Measurements from ENCODE around the gene SRPK3. TPM values are rescaled to one million over a fixed set of nuclear protein-coding genes. Genes with fewer than 3 reads are reported as not detected.

SRPK3 gene, protein sequence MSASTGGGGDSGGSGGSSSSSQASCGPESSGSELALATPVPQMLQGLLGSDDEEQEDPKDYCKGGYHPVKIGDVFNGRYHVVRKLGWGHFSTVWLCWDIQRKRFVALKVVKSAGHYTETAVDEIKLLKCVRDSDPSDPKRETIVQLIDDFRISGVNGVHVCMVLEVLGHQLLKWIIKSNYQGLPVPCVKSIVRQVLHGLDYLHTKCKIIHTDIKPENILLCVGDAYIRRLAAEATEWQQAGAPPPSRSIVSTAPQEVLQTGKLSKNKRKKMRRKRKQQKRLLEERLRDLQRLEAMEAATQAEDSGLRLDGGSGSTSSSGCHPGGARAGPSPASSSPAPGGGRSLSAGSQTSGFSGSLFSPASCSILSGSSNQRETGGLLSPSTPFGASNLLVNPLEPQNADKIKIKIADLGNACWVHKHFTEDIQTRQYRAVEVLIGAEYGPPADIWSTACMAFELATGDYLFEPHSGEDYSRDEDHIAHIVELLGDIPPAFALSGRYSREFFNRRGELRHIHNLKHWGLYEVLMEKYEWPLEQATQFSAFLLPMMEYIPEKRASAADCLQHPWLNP
- total RNA-seq, result 0.32 TPM in 1 of 2 replicates, not detected in the other

DNA sequence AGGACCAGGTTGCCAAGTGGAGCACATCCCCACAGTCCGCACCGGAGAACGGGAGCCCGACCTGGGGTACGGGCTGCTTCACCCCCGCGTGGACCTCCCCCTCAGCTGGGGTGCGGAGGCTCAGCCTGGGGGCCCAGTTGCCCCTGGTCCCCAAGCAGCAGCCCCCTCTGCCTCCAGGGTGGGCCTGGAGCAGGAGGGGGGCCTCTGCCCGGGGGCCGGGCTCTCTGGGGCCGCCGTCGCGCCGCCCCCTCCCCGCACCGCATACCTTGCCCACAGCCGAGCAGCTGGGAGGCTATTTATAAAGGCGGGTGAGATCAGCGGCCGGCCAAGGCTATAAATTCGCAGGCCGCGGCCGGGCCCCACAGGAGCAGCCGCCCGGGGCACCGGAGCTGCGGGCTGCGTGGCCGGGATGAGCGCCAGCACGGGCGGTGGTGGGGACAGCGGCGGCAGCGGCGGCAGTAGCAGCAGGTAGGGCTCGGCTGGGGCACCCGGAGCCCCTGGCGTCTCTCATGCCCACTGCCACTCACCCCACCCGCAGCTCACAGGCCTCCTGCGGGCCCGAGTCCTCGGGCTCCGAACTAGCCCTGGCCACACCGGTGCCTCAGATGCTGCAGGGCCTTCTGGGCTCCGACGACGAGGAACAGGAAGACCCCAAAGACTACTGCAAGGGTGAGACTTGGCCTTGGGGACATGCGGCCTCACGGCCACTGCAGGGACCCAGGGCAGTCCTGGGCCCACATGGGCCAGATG, at the start of gene SRPK3:
Gene SRPK3 (plus strand): TSS at position 364 of the 750 bp plus-strand sequence. CDS start 46 bp downstream, at position 410.

DNA sequence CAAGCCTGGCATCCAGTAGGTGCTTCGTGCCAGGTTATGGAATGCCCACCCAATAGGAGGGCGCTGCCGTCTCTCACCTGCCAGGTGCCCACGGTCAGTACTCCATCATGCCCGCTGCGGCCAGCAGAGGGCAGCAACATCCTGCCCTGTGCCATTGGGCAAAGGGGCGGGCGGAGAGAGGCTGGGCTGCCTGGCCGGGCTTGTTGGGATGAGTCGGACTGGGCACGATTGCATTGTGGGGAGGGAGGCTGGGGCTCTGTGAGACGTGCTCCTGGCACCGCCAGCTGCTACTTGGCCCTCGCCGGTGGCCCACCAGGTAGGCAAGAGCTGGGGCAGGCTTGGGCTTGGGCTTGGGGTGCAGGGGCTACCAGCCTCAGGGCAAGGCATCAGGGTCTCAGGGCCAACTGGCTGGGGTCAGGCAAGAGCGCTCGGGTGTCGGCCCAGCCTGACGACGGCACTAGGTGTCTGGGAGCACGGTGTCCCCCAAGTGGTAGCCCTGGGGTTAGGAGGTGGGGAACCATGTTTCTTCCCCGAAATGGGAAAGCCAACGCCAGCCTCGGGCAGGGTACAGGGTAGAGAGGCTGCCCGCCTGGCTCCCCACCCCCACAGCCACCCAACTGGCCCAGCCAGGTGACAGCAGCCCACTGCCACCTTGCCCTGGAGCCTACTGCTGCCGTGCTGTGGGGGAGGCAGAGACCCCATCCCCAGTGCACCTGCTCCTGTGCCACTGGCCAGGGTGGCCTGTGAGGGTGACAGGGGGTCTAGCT, 16.7 kb upstream of the SRPK3 start, which contains the start of gene PLXNB3:
Gene PLXNB3 (plus strand): TSS at position 261 of the 767 bp plus-strand sequence. CDS start 1,287 bp downstream, outside the sequence.

DNA sequence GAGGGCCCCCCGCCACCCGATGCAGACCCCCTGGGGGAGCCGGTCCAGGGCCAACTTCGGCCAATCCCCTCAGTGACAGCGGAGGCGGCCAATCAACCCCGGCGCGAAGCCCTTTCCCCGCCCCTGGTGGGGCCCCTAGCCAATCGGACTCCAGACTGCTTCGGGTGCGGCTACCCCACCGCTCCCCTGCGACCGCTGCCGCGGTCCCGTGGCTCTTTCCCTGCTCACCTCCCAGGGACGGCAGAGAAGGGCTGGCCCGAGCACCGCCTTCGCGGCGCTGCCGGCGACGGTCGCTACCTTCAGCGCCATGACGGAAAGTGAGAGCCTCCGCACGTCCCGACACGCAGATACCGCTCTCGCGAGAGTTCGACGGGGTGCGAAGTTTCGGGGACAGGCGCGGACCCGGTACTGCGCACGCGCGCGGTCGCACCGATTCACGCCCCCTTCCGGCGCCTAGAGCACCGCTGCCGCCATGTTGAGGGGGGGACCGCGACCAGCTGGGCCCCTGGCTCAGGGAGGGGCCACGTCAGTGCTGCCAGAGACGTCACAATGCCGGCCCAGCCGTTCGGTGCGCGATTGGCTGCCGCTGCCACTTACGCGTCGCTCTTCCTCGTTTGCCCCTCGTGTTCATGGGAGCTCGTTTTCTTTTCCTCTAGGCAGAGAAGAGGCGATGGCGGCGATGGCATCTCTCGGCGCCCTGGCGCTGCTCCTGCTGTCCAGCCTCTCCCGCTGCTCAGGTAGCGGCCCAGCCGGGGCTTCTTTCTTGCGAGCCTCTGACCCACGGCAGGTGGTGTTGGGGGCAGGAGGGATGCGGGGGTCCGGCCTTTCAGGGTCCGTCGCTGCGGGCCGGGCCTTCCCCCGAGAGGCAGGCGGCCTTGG, 13.4 kb downstream of the SRPK3 start, which contains the start of the genes IDH3G and SSR4:
Gene IDH3G (minus strand): TSS at position 358 of the 879 bp plus-strand sequence. CDS start 49 bp downstream, at position 309.
Gene SSR4 (plus strand): TSS at position 651 of the 879 bp plus-strand sequence. CDS start 20 bp downstream, at position 671.

DNA sequence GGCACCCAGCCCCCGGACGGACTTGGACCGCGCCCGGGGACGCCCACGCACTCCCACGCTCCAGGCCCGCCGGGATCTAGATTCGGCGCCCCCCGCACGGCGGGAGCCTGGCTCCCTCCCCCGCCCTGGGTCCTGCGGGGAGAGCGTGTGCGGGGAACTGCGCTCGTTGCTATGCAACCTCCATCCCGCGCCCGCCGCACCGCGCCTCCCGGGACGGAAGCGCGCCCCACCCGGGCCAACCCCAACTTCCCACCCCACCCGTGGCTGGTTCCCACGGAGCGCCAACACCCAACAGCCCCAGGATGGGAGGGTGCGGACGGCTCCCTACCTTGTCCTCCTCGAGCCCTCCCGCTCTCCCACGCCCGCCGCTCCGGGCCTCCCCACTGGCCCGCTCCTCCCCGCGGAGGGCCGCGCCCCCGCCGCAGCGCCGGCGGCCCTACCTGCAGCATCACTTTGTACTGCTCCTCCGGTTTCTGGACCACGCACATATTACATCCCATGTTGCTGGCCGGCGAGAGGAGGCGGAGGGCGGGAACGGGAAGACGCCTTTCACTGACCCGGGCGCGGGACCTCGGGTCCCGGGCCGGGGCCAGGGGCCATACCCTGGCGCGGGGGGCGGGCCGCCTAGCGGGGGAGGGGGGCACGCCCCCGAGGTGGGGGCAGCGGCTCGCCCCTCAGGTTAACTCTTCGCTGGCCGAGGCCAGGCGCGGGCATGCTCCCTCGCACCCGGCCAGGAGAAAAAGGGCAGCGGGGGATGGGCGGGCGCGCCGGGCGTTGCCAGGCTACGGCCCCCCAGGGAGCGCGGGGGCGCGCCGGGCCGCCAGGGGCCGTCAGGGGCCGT, 49.2 kb downstream of the SRPK3 start, which contains the start of gene PDZD4:
Gene PDZD4 (minus strand): TSS at position 746 of the 841 bp plus-strand sequence. CDS start 246 bp downstream, at position 500.

Other genes starting within 250 kb of the SRPK3 start
- 42.6 and 43.9 TPM in 2 replicates for gene CCNQ, start 181.9 kb upstream of the SRPK3 start, total RNA-seq
- gene DUSP9, start 133.8 kb upstream of the SRPK3 start, total RNA-seq, result 0.15 and 0.32 TPM in 2 replicates
- not detected in 2 replicates for gene PNCK, start 107.2 kb upstream of the SRPK3 start, total RNA-seq
- 3.0 and 6.2 TPM in 2 replicates for gene SLC6A8, start 93.1 kb upstream of the SRPK3 start, total RNA-seq
- gene BCAP31, start 56.7 kb upstream of the SRPK3 start, total RNA-seq, result 331 and 335 TPM in 2 replicates
- gene ABCD1, start 56.2 kb upstream of the SRPK3 start, total RNA-seq, result 10.7 and 10.9 TPM in 2 replicates
- gene PLXNB3, start 16.8 kb upstream of the SRPK3 start, total RNA-seq, result 0.91 and 1.3 TPM in 2 replicates
- gene IDH3G, start 13.3 kb downstream of the SRPK3 start, total RNA-seq, result 41.9 and 43.8 TPM in 2 replicates
- gene SSR4, start 13.6 kb downstream of the SRPK3 start, total RNA-seq, result 81.6 and 172 TPM in 2 replicates
- 0.32 TPM in 1 of 2 replicates, not detected in the other for gene PDZD4, start 49.5 kb downstream of the SRPK3 start, total RNA-seq
- not detected in 2 replicates for gene L1CAM, start 105.1 kb downstream of the SRPK3 start, total RNA-seq
- gene AVPR2, start 123.6 kb downstream of the SRPK3 start, total RNA-seq, result 0.46 TPM in 1 of 2 replicates, not detected in the other
- 72.1 and 92.9 TPM in 2 replicates for gene ARHGAP4, start 145.2 kb downstream of the SRPK3 start, total RNA-seq
- 89.0 and 130 TPM in 2 replicates for gene NAA10, start 154.0 kb downstream of the SRPK3 start, total RNA-seq
- 1.9 and 7.9 TPM in 2 replicates for gene RENBP, start 163.6 kb downstream of the SRPK3 start, total RNA-seq
- 12.2 and 14.9 TPM in 2 replicates for gene HCFC1, start 190.8 kb downstream of the SRPK3 start, total RNA-seq
- gene TMEM187, start 191.7 kb downstream of the SRPK3 start, total RNA-seq, result 5.0 and 5.2 TPM in 2 replicates
- 43.9 and 61.7 TPM in 2 replicates for gene IRAK1, start 238.9 kb downstream of the SRPK3 start, total RNA-seq